HL-60 (cell line): ENCODE results near the gene PDGFRA.

Source experiments
- DNase-seq, 2 experiments: peaks; one replicate each; pipeline ENCODE4 v3.0.0-alpha.2; 2010 to 2020; ENCODE audit warnings: low read depth in 1 of 2, low spot score in 1 of 2
- H3K27ac ChIP-seq: fragments of 250-450 bp; sonication (Bioruptor Pico); replicated peaks from 2 replicates; pipeline ENCODE4 v1.5.1; 2020; ENCODE audit warnings: mild to moderate bottlenecking, moderate library complexity
- H3K27me3 ChIP-seq: fragments of 250-450 bp; sonication (Bioruptor Pico); 2 replicates; pipeline ENCODE4 v1.5.1; 2021; ENCODE audit warnings: mild to moderate bottlenecking, moderate library complexity; ENCODE audit not compliant: insufficient read depth, poor library complexity, severe bottlenecking
- H3K4me3 ChIP-seq: replicated peaks from 2 replicates; pipeline ENCODE4 v1.5.1; 2011; ENCODE audit warnings: mild to moderate bottlenecking, control low read depth, low read length; ENCODE audit not compliant: insufficient read depth
- GABPA ChIP-seq: IDR thresholded peaks from 2 replicates; pipeline ENCODE4 v1.6.1; 2012; ENCODE audit warnings: low read depth
- POLR2AphosphoS5 ChIP-seq: IDR thresholded peaks from 2 replicates; pipeline ENCODE4 v1.6.1; 2012; ENCODE audit warnings: low read depth
- SPI1 ChIP-seq: IDR thresholded peaks from 2 replicates; pipeline ENCODE4 v1.6.1; 2012; ENCODE audit warnings: low read depth, mild to moderate bottlenecking, borderline replicate concordance
- TF ChIP-seq, protein P1 (sequence below): IDR thresholded peaks from one replicate; pipeline ENCODE4 v1.5.1; 2011; ENCODE audit warnings: low read length, control low read depth, inconsistent platforms; ENCODE audit not compliant: insufficient read depth
- TF ChIP-seq, protein P2 (sequence below): IDR thresholded peaks from 2 replicates; pipeline ENCODE4 v1.6.1; 2012; ENCODE audit warnings: low read depth; ENCODE audit not compliant: insufficient replicate concordance

Gene PDGFRA

DNA sequence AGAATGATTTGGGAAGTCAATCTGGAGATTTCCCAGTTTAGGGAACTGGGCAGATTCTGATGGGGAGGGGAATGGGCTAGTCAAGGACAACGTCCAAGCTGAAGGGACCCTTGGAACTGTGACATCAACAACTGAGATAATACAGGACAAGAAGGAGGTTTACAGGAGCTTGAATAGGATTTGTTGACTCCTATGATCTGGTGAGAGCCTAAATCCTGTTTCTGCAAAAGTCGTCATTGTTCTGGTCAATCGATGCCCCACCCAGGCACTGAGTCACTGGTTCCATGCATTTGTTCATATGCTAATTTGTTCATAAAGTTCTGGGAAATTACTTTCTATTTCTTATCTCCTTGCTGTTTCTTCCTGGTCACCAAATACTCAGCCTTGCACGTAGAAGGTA is 15.3 kb upstream of the PDGFRA start:
- TF ChIP-seq GABPA (no peak), SPI1 (no peak), POLR2AphosphoS5 (no peak)
- TF ChIP-seq, protein P1, sequence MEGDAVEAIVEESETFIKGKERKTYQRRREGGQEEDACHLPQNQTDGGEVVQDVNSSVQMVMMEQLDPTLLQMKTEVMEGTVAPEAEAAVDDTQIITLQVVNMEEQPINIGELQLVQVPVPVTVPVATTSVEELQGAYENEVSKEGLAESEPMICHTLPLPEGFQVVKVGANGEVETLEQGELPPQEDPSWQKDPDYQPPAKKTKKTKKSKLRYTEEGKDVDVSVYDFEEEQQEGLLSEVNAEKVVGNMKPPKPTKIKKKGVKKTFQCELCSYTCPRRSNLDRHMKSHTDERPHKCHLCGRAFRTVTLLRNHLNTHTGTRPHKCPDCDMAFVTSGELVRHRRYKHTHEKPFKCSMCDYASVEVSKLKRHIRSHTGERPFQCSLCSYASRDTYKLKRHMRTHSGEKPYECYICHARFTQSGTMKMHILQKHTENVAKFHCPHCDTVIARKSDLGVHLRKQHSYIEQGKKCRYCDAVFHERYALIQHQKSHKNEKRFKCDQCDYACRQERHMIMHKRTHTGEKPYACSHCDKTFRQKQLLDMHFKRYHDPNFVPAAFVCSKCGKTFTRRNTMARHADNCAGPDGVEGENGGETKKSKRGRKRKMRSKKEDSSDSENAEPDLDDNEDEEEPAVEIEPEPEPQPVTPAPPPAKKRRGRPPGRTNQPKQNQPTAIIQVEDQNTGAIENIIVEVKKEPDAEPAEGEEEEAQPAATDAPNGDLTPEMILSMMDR = no peak
- TF ChIP-seq, protein P2, sequence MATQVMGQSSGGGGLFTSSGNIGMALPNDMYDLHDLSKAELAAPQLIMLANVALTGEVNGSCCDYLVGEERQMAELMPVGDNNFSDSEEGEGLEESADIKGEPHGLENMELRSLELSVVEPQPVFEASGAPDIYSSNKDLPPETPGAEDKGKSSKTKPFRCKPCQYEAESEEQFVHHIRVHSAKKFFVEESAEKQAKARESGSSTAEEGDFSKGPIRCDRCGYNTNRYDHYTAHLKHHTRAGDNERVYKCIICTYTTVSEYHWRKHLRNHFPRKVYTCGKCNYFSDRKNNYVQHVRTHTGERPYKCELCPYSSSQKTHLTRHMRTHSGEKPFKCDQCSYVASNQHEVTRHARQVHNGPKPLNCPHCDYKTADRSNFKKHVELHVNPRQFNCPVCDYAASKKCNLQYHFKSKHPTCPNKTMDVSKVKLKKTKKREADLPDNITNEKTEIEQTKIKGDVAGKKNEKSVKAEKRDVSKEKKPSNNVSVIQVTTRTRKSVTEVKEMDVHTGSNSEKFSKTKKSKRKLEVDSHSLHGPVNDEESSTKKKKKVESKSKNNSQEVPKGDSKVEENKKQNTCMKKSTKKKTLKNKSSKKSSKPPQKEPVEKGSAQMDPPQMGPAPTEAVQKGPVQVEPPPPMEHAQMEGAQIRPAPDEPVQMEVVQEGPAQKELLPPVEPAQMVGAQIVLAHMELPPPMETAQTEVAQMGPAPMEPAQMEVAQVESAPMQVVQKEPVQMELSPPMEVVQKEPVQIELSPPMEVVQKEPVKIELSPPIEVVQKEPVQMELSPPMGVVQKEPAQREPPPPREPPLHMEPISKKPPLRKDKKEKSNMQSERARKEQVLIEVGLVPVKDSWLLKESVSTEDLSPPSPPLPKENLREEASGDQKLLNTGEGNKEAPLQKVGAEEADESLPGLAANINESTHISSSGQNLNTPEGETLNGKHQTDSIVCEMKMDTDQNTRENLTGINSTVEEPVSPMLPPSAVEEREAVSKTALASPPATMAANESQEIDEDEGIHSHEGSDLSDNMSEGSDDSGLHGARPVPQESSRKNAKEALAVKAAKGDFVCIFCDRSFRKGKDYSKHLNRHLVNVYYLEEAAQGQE = no peak
- DNase-seq = no peak
- H3K27me3 ChIP-seq = peaks cover 5% of the 10 kb centered on the region
- no peak overlapping the region for H3K4me3 ChIP-seq
- H3K27ac ChIP-seq = no peak overlapping the region

DNA sequence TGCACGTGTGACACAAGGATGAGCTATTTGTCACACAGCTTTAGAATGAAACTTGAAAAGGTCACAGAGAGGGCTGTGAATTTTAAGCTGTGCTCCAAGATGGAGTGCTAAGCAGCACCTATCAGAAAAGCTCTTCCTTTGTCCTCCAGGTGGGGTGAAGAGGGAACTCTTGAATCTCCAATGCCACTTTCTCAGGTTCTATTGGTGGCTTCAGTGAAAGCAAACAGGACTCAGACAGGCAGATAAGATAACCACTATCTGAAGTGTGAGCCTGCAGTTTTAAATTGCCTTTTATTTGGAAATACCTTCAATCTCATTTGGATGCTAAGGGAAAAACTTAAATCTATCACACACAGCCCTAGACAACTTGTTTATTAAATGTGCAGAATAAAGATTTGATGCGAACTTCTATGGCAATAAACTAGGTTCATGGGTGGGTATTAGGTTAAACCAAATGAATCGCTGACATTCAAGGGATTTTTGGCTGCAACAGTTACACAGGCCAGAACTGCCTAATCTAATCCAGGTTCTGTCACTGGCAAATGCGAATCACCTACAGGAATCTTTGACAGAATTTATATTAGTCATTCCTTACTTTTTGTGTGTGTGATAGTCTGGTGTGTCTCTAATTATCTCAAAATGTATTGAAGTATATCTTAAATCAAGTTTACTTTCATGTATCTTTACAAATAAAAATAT is 13.6 kb upstream of the PDGFRA start:
- TF ChIP-seq, protein P2 = no peak
- TF ChIP-seq, protein P1 = no peak
- TF ChIP-seq POLR2AphosphoS5 = no peak
- TF ChIP-seq GABPA = no peak
- no peak for TF ChIP-seq SPI1
- peaks cover 3% of the 10 kb centered on the region for H3K27me3 ChIP-seq
- no peak for DNase-seq
- H3K27ac ChIP-seq = no peak overlapping the region
- H3K4me3 ChIP-seq = no peak overlapping the region

DNA sequence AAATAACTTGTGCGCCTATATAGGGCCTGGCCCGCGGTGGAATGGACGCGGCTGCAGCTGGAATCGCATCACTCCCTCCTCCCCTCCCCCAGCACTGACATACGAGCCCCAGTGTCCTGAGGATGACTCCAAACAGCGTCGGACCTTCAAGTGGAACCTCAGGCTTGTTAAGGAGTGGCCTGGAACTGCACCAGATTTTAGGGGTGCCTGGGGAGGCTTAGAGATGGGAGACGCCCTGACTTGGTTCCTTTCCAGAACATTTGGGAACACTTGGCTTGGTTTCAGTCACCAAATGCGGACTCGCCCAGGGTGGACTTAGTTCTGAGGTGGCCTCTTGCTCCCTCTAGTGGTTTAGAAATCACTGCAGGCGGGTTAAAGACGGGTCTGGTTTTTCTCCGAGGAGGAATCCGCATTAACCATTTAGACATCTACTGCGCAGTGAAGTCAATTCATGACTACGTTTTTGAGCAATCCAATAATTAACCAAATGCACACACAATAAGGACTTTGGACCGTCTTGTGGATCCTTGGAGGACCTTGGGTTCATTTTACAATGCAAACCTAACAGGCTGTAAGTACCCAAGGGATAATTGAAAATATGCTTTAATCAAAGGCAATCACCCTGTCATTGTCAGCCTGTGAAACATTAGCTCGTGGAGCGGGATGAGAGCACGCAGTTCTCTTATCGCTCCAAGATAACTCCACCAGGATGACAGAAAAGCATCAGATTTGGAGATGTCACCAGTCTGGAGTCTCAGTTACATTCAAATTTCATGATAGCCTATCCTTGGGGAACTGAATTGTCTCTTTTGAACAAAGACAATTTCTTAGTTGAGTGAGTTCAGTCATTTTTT is 11.2 kb upstream of the PDGFRA start:
- TF ChIP-seq, protein P1 = peak; percentile 70
- no peak for TF ChIP-seq GABPA
- Histone ChIP-seq H3K27me3 (peaks cover 3% of the 10 kb centered on the region), H3K27ac (no peak overlapping the region), H3K4me3 (no peak overlapping the region)
- DNase-seq = peak in 1 of 2 experiments; percentile 58
